Endothelial cell of umbilical vein (primary cell): ENCODE results near the gene GAB2. TPM values are rescaled to one million over a fixed set of nuclear protein-coding genes. Genes with fewer than 3 reads are reported as not detected.

Experiments used
- BruUV-seq: library from RNA; stranded (reverse); fragments of 400-500 nt; replicated peaks from 2 replicates; lab custom pipeline; 2021; lab: Mats Ljungman, UMichigan
- CTCF ChIA-PET: fragments of 300-600, 350-600 bp; sonication (Branson Sonifier 250); formaldehyde crosslinking; loops from one replicate; lab custom pipeline; 2021; ENCODE audit warnings: antibody characterized with exemption, inconsistent platforms; lab: Charles Lee
- POLR2A ChIA-PET: fragments of 300-600, 350-600 bp; sonication (Branson Sonifier 250); formaldehyde crosslinking; loops from one replicate; lab custom pipeline; 2021; ENCODE audit warnings: antibody characterized with exemption, inconsistent platforms; lab: Charles Lee
- DNase-seq: peaks from one replicate; pipeline ENCODE4 v3.0.0-alpha.2; 2011; ENCODE audit warnings: low read depth, low spot score
- FAIRE-seq: peaks from 2 replicates; lab custom pipeline; 2011; peaks lifted over from hg19 to GRCh38; lab: Jason Lieb, UNC
- H2AFZ ChIP-seq: 2 replicates; pipeline ENCODE4 v1.6.0; 2012; ENCODE audit warnings: low read depth, low read length, control low read depth, inconsistent platforms
- H3K27ac ChIP-seq: 2 replicates; pipeline ENCODE4 v1.5.1; 2011; ENCODE audit warnings: low read depth, mild to moderate bottlenecking, control low read depth, low read length, moderate library complexity; ENCODE audit not compliant: insufficient read depth
- H3K27me3 ChIP-seq, 2 experiments: 2 replicates each; pipeline versions ENCODE4 v1.6.0 to v1.6.1; 2011; ENCODE audit warnings: low read length in 2 of 2, mixed read lengths in 1 of 2; ENCODE audit not compliant: control insufficient read depth in 2 of 2, insufficient read depth in 2 of 2
- H3K36me3 ChIP-seq, 2 experiments: 2 replicates in 1 of 2; 3 replicates in 1 of 2; pipeline ENCODE4 v1.5.1; 2011; ENCODE audit warnings: low read length in 2 of 2, mild to moderate bottlenecking in 1 of 2, moderate library complexity in 1 of 2; ENCODE audit not compliant: control insufficient read depth in 2 of 2, insufficient read depth in 2 of 2; ENCODE audit errors: extremely low read depth in 1 of 2
- H3K4me1 ChIP-seq: 3 replicates; pipeline ENCODE4 v1.5.1; 2011; ENCODE audit warnings: mild to moderate bottlenecking, low read length; ENCODE audit not compliant: control insufficient read depth, insufficient read depth; ENCODE audit errors: extremely low read depth
- H3K4me2 ChIP-seq: 2 replicates; pipeline ENCODE4 v1.6.1; 2011; ENCODE audit warnings: low read length, control low read depth, mixed read lengths; ENCODE audit not compliant: insufficient read depth
- H3K4me3 ChIP-seq, 3 experiments: fragments of 200-600 bp in 1 of 3; sonication (generic), shearing (Covaris generic) in 1 of 3; replicated peaks in 1 of 3; 2 replicates each; pipeline ENCODE4 v1.5.1; 2011 to 2016; ENCODE audit warnings: control low read depth in 3 of 3, low read length in 3 of 3, mild to moderate bottlenecking in 2 of 3, inconsistent platforms in 1 of 3, low read depth in 1 of 3, moderate library complexity in 1 of 3; ENCODE audit not compliant: insufficient read depth in 1 of 3
- H3K79me2 ChIP-seq: 2 replicates; pipeline ENCODE4 v1.6.0; 2012; ENCODE audit warnings: low read length, inconsistent platforms; ENCODE audit not compliant: control insufficient read depth, insufficient read depth
- H3K9ac ChIP-seq: replicated peaks from 2 replicates; pipeline ENCODE3; 2011; ENCODE audit warnings: low read length, control low read depth; ENCODE audit not compliant: insufficient read depth; ENCODE audit errors: extremely low read depth
- H3K9me1 ChIP-seq: replicated peaks from 3 replicates; pipeline ENCODE4 v1.6.0; 2011; ENCODE audit warnings: mild to moderate bottlenecking, low read length; ENCODE audit not compliant: control insufficient read depth, insufficient read depth; ENCODE audit errors: extremely low read depth
- H3K9me3 ChIP-seq: replicated peaks from 2 replicates; pipeline ENCODE4 v1.5.1; 2012; ENCODE audit warnings: low read length, inconsistent platforms; ENCODE audit not compliant: control insufficient read depth, insufficient read depth
- H4K20me1 ChIP-seq: replicated peaks from 2 replicates; pipeline ENCODE3; 2011; ENCODE audit warnings: mild to moderate bottlenecking, low read length; ENCODE audit not compliant: control insufficient read depth, insufficient read depth; ENCODE audit errors: extremely low read depth
- EZH2 ChIP-seq: IDR thresholded peaks from 2 replicates; pipeline ENCODE4 v1.6.1; 2012; ENCODE audit warnings: borderline replicate concordance, low read depth, mild to moderate bottlenecking, moderate library complexity, low read length, inconsistent platforms; ENCODE audit not compliant: severe bottlenecking
- FOS ChIP-seq: IDR thresholded peaks from 2 replicates; pipeline ENCODE4 v1.6.1; 2011; ENCODE audit warnings: mild to moderate bottlenecking, low read length, moderate library complexity, borderline replicate concordance; ENCODE audit not compliant: insufficient read depth
- GATA2 ChIP-seq: IDR thresholded peaks from 2 replicates; pipeline ENCODE4 v1.7.0; 2011; ENCODE audit warnings: low read depth, mild to moderate bottlenecking, moderate library complexity, mixed read lengths, low read length; ENCODE audit not compliant: insufficient read length, insufficient read depth
- JUN ChIP-seq: IDR thresholded peaks from 2 replicates; pipeline ENCODE4 v1.6.1; 2011; ENCODE audit warnings: borderline replicate concordance, low read depth; ENCODE audit not compliant: insufficient read length, insufficient read depth
- MYC ChIP-seq: IDR thresholded peaks from one replicate; pipeline ENCODE4 v1.6.1; 2011; ENCODE audit warnings: mild to moderate bottlenecking, low read depth, low read length
- POLR2A ChIP-seq: IDR thresholded peaks from 2 replicates; pipeline ENCODE4 v1.6.1; 2012; ENCODE audit warnings: low read depth, mild to moderate bottlenecking, control low read depth, low read length
- POLR2AphosphoS5 ChIP-seq: IDR thresholded peaks from 2 replicates; pipeline ENCODE4 v1.6.1; 2012; ENCODE audit warnings: low read depth, mild to moderate bottlenecking, control low read depth, low read length, moderate library complexity; ENCODE audit not compliant: insufficient read depth
- dilution Hi-C: fragments of 300-500 bp; cut with MboI; formaldehyde crosslinking; loops from one replicate; pipeline ENCODE4 v1.15.0; 2019; ENCODE audit warnings: low sequenced_read_pairs; ENCODE audit not compliant: extremely low pct_ligation_motif_present
- intact Hi-C: fragments of 100-400 bp; cut with micrococcal nuclease; formaldehyde crosslinking; loops from one replicate; pipeline ENCODE4 v1.10.0; 2022
- polyA plus RNA-seq, 4 experiments: library from polyadenylated mRNA; depleted of rRNA in 3 of 4; stranded (reverse) in 3 of 4; unstranded in 1 of 4; fragments of >200 nt; gene quantifications; 2 replicates each; pipeline versions ENCODE4 v1.2.1 to v1.2.3, GENCODE V29; 2011 to 2012; ENCODE audit warnings: missing spikeins in 1 of 4
- total RNA-seq: library from RNA; stranded (reverse); gene quantifications from 2 replicates; pipeline ENCODE4 v1.2.3, GENCODE V29; 2021
- TF ChIP-seq, protein P1 (sequence below): IDR thresholded peaks from 2 replicates; pipeline ENCODE4 v1.6.1; 2011; ENCODE audit not compliant: insufficient read depth, insufficient read length
- TF ChIP-seq, protein P2 (sequence below), 2 donors: IDR thresholded peaks; 1 replicate in 1 of 2; 2 replicates in 1 of 2; pipeline ENCODE4 v1.5.1; 2011; ENCODE audit warnings: low read length in 2 of 2, mild to moderate bottlenecking in 2 of 2, moderate library complexity in 2 of 2, control low read depth in 1 of 2, inconsistent platforms in 1 of 2, low read depth in 1 of 2; ENCODE audit not compliant: insufficient read depth in 1 of 2; ENCODE audit errors: extremely low read depth in 1 of 2

The GAB2 gene
- total and polyA plus RNA-seq, 2 donors (not counting 3 experiments of a cell fraction or from before 2014, with no cell fraction given): 19.6 to 39.6 TPM

- Histone ChIP-seq H3K27me3 (no peaks in the 10 kb centered on the region), H3K4me3 (no peak overlapping the region), H2AFZ (no peak overlapping the region), H3K36me3 (no peaks in the 10 kb centered on the region), H4K20me1 (peaks cover 4% of the 10 kb centered on the region), H3K4me1 (peaks cover 33% of the 10 kb centered on the region), H3K9me3 (no peaks in the 10 kb centered on the region), H3K79me2 (peaks cover 74% of the 10 kb centered on the region), H3K4me2 (peak overlapping the region; percentile 51), H3K9me1 (no peaks in the 10 kb centered on the region), H3K9ac (no peak overlapping the region), H3K27ac (no peak overlapping the region)
- intact Hi-C loops: loop anchor here (5.0 kb wide), 1 partner anchor 66 kb away; the partner anchor contains the start of gene GAB2
- dilution Hi-C loops: no loop called here
- DNase-seq: no peak
- TF ChIP-seq JUN (no peak), FOS (no peak), GATA2 (no peak), POLR2AphosphoS5 (no peak), POLR2A (no peak), MYC (no peak), EZH2 (no peak)
- TF ChIP-seq, protein P1, sequence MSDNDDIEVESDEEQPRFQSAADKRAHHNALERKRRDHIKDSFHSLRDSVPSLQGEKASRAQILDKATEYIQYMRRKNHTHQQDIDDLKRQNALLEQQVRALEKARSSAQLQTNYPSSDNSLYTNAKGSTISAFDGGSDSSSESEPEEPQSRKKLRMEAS: no peak
- TF ChIP-seq, protein P2, sequence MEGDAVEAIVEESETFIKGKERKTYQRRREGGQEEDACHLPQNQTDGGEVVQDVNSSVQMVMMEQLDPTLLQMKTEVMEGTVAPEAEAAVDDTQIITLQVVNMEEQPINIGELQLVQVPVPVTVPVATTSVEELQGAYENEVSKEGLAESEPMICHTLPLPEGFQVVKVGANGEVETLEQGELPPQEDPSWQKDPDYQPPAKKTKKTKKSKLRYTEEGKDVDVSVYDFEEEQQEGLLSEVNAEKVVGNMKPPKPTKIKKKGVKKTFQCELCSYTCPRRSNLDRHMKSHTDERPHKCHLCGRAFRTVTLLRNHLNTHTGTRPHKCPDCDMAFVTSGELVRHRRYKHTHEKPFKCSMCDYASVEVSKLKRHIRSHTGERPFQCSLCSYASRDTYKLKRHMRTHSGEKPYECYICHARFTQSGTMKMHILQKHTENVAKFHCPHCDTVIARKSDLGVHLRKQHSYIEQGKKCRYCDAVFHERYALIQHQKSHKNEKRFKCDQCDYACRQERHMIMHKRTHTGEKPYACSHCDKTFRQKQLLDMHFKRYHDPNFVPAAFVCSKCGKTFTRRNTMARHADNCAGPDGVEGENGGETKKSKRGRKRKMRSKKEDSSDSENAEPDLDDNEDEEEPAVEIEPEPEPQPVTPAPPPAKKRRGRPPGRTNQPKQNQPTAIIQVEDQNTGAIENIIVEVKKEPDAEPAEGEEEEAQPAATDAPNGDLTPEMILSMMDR (IDR thresholded peaks at IDR 0.05; ENCODE audit: extremely low read depth in 1 of 2, insufficient read depth in 1 of 2, low read depth in 1 of 2, low read length in 2 of 2): no peak
- ChIA-PET POLR2A (interaction anchor here (0.7 kb wide), 1 partner anchor 52 kb away, joined by 4 read pairs; no protein-coding TSS in a partner anchor), CTCF (interaction anchor here (0.6 to 2.4 kb wide), 5 partner anchors 10 to 213 kb away, joined by 3 to 10 read pairs (median 5); no protein-coding TSS in a partner anchor)
- FAIRE-seq: no peak
- no TSS peak for BruUV-seq
These were observed 66.4 kb downstream of the GAB2 start for GRCh38 chr11:78351193-78351592.
